Activated T-cell treated with anti-CD3 and anti-CD28 coated beads for 48 hours (primary cell): ENCODE measurements around the gene MTUS2.
"Not testable (repeated sequence)": the region's sequence is repeated elsewhere in the genome, so short reads cannot be mapped to it uniquely, and the experiment has no call there.

Experiments used
- DNase-seq: peaks from one replicate; pipeline ENCODE4 v3.0.0-alpha.2; 2020; ENCODE audit warnings: low read depth

Gene MTUS2

GRCh38 chr13:29324601-29325000, 504.5 kb downstream of the MTUS2 start:
- no peak for DNase-seq

DNA sequence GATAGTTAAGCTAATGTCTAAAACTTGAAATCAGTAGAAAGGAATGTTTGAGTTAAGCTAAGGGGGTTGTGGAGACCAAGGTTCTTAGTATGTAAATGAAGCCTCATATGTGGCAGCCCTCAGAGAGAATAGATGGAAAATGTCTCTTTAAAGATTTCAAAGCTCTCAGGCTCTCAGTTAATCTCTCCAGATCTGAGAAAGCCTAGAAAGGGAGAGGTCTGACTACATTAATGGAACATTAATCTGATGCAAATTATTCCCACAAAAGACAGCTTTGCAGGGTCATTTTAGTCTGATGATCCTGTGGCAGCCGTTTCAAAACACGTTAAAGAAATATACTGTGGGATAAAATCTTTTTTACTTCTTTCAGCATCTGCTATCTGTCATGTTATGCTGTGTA, 508.4 kb downstream of the MTUS2 start:
- no peak for DNase-seq

DNA sequence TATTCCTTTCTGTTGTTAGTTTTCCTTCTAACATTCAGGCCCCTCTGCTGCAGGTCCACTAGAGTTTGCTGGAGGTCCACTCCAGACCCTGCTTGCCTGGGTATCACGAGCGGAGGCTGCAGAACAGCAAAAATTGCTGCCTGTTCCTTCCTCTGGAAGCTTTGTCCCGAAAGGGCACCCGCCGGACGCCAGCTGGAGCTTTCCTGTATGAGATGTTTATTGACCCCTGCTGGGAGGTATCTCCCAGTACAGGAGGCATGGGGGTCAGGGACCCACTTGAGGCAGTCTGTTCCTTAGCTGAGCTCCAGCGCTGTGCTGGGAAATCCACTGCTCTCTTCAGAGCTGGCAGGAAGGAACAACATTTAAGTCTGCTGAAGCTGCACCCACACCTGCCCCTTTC, 516.2 kb downstream of the MTUS2 start:
- DNase-seq, result no peak

DNA sequence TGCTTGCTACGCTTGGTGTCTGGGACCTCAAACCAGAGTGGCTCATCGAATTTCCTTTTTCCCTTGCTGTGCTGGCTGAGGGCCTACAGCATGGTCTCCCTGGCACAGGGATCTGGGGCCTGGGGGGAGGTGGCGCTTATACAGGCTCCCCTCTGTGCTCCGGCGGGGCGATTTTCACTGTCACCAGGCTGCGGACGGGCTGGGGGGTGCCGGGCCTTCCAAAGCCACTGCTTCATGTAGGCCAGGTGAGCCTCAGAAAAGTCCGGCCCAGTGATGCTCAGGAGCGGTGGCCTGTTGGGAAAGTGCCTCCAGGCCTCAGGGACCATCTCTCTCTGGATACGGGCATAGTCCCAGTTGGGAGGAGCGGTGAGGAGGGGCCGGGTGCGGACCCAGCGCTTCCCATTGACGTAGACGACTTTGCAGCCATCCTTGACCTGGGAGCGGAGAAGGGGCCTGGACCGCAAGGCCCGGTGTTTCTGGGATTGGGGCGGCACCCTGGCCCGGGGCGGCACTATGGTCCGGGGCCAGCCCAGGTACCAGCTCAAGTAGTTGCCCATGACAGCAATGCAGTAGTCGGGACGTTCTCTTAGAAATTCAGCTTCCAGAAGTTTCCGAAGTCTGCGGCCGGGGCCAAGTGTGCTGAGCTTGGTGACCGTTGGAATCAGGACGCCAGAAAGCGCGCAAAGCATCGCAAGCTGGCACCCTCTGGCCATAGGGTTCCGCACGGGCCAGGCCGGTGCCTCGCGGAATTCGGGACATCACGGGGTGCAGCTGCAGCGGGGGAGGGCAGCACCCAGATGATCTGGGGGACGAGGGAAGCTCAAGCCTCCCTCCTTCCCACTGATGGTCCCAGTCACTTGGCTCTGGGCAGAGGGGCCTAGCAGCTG, 519.5 kb downstream of the MTUS2 start:
- DNase-seq, result no peak

DNA sequence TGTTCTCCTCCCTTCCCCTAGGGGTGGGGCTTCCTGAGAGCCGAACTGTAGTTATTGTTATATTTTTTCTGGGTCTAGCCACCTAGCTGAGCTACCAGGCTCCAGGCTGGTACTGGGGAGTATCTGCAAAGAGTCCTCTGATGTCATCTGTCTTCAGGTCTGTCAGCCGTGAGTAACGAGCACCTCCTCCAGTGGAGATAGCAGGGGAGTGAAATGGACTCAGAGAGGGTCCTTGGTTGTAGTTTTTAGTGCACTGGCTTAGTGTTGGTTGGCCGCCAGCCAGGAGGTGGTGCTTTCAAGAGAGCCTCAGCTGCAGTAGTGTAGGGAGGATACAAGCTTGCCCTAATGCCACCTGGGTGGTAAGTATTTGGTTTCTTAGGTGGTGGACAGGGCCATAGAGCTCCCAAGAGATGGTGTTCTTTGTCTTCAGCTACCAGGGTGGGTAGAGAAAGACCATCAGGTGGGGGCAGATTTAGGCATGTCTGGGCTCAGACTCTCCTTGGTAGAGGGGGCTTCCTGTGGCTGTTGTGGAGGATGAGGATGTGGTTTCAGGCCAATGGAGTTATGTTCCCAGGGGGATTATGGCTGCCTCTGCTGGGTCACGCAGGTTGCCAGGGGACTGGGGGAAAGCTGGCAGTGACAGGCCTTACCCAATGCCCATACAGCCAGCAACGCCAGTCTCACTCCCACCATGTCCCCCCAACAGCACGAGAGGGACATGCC, 525.9 kb downstream of the MTUS2 start:
- not testable (repeated sequence) for DNase-seq

GRCh38 chr13:29355029-29355428, 534.9 kb downstream of the MTUS2 start:
- DNase-seq, result no peak

DNA sequence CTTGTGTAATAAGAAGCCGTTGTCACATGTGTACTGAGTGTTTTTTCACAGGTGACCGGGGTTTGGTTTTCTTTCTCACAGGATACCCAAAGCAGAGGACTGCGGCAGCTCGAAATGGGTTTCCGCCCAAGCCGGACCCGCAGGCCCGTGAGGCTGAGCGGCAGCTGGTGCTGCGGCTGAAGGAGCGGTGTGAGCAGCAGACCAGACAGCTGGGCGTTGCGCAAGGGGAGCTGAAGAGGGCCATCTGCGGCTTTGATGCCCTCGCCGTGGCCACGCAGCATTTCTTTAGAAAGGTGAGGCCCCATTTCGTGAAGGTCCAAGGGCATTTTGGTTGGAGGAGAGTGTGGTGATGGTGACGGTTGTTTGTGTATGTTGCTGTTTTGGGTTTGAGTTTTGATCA, 539.0 kb downstream of the MTUS2 start:
- no peak for DNase-seq

DNA sequence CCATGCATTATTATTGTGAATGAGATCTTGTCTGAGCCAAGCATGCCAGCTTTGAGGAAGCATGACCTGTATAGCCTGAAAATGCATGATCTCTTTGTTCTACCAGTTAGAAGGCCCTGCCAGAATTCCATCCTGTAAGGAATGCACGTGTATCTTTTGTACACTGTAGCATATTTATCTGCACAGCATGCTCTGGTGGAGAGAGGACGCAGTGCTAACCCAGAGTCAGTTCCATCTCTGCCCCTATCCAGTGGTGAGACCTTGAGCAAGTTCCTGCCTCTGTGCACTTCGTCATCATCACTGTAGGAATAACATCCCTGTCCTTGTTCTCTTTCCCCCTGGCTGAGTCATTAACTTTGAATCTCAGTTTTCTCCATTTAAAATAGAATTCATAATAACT, 541.6 kb downstream of the MTUS2 start:
- no peak for DNase-seq

- peak; percentile 6 for DNase-seq
Observed at GRCh38 chr13:29362849-29363604, 542.9 kb downstream of the MTUS2 start.

DNA sequence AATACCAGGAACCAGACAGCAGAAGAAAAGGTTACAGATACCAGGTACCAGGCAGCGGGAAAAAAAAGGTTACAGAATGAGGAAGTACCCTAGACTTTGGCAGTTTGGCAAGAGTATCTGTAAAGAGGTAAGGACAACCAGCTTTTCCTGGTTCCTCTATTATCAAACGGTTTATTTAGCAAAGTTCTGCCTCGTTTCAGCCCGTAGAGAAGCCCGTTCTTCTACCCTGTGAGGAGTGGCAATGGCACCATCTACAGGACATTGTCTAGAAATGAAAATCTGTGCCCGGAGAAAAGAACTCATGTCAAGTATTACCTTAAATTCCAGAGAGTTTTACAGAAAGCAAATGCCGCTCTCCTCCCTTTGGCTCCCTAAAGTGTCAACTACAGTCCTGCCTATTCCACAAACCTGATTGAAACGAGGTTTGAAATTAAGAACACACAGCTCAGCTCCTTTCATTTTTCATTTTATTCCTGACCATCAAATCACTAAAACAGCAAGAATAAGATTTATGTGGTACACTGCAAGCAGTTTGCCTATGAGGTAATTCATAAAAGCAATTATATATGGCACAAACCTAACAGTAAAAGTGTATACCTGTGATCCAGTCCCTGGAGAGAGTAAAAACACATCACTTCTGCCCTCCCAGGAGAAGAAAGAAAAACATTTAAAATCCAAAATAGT, 549.1 kb downstream of the MTUS2 start:
- DNase-seq, result no peak

DNA sequence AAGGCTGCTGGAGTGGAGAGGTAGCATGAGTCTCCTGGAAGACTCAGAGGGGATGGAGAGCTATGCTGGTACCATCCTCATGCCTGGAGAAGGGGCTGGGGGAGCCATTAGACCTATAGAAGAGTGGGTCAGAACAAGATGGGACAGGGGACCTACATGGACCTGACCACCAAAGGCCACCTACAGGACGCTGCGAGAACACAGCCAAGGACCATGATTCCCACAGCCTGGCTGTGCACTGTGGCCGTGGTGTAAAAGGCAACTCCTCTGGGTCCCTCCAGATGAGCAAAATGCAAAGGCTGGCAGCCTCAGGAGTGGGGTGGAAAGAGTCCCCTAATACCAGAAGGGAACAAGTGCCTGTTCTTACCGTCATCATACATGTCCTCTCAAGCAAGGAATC, 559.1 kb downstream of the MTUS2 start:
- no peak for DNase-seq

DNA sequence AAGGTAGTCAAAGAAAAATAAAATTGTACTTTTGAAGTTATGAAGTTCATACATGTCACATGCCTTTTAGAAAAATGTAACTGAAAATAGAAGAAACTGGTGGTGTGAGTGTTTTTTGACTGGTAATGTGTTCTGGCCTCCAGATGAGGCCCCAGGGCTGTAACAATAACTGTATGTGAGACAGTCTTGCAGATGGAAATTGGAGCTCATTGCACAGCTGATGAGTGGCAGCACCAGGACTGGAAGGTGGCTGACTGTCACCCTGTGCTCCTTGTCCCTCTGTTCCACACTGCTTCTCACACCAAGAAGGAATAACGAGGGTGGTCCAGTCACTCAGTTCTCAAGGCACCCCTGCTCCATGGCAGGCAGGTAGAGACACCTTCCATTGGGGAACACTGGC, 559.7 kb downstream of the MTUS2 start:
- no peak for DNase-seq

DNA sequence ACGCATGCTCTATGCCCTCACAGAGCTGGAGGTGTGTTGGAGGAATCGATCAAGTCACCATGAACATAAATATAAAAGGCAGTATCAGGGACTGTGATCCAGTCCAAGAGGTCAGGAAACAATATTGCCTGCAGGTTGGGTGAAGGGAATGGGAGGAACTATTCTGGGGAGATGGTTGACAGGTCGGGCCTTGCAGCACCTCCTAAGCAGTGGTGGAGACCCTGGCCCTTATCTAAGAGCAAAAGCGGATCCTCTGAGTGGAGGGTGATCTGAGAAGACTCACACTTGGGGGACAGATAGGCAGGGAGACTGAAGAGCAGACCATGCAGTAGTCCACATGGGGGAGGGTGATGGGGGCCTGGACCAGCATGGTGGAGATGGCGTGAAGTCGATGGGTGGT, 561.9 kb downstream of the MTUS2 start:
- DNase-seq, result no peak

DNA sequence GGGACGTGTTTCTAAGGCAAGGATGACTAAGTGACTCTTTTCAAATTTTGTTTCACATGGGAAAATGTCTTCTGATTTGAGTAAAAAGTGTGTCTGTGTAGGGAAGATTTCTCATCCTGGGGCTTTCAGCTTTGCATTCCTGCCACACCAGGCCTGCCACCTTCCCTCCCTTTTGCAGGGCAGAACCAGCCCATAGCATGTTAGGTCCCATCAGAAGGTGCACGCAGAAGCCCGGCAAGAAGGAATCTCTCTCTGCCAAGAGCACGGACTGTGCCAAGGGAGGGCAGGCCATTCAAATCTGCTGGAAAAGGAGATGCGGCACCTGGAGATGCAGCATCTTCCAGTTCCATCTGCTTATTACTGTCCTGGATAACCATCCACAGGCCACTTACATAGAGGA, 563.3 kb downstream of the MTUS2 start:
- no peak for DNase-seq

- no peak for DNase-seq
Observed at GRCh38 chr13:29384466-29384865, 564.3 kb downstream of the MTUS2 start.

DNA sequence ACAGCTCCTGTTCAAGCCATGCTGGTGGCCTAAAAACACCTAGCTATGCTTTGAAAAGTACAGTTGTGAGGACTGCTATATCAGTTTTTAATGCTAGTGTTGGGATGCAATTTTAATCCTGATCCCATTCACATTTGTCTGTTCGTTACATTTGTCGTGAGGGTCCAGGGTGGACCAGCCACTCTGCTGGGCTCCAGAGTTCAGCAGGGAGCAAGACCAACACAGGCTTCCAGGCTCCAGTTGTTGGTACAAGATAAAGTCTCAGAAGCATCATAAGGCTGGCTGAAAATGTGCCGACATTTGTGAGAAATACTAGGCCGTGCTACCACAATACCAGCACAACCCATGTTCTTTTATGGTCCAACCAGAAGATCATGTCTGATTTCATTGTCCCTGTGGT, 564.7 kb downstream of the MTUS2 start:
- no peak for DNase-seq

DNA sequence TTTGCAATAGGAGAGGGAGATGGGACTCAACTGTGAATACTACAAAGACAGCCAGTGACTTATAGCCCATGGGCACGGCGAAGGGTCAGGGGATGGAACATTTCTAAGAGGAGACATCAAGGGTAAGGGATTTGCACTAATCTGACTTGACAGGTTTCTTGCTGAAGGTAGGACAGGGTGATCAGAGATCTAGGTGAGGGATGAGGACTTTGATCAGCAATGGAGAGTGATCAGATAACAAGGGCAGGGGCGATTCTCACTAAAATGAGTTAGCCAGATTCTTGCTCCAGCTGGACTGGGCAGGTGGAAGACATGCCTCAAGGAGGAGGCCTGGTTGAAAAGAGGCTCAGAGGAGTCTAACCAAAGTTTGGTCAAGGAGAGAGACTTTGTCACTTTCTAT, 566.1 kb downstream of the MTUS2 start:
- no peak for DNase-seq

DNA sequence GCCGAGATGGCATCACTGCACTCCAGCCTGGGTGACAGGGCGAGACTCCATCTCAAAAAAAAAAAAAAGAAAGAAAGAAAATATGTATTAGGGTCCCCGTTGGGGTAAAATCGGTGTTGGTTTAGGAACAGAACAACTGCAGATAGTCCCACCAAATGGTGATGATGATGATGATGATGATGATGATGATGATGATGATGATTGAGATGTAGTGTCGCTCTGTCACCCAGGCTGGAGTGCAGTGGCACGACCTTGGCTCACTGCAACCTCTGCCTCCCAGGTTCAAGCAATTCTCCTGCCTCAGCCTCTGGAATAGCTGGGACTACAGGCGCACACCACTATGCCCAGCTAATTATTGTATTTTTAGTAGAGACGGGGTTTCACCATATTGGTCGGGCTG, 570.5 kb downstream of the MTUS2 start:
- not testable (repeated sequence) for DNase-seq

- no peak for DNase-seq
Observed at GRCh38 chr13:29396446-29396845, 576.3 kb downstream of the MTUS2 start.

DNA sequence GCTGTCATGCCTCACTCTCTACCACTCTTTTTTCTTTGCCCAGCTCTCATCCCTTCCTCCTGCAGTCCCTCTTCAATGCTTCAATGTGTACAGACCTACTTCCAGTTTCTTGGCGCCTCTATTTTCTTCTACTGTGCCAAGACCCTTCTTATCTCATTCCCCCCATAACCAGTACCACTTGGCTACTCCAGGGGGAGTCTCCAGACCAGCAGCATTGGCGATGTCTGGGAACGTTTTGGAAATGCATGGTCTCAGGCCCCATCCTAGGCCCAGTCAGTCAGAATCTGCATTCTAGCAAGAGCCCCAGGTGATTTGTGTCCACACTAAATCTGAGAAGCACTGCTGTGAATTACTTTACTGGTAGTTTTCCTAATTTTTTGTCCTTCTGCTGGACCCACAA, 577.1 kb downstream of the MTUS2 start:
- no peak for DNase-seq

DNA sequence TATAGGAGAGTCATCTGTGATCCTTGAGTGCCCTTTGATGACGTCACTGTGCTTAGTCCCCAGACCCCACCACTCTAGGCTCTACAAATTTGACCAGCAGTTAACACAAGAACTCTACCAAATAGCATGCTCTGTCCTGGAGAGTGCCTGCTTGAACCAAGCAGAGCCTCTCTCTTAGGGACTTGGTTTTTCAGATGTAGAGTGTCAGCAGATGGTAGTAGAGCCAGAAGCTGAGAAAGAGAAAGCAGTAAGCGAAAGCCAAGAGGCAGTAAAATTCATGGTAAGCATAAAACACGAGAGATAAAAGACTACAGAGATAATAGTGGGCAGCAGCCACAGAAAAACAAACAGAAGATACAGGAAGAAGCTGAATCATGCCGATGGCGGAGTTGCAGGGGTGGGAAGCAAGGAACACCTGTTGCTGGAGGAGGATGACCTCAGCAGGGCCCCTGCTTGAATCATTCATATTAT, 582.1 kb downstream of the MTUS2 start:
- no peak for DNase-seq

GRCh38 chr13:29405401-29405800, 585.3 kb downstream of the MTUS2 start:
- DNase-seq, result no peak
